Skeletal muscle tissue (tissue), 4 donors: ENCODE results near the gene ESR1. TPM values are rescaled to one million over a fixed set of nuclear protein-coding genes. Genes with fewer than 3 reads are reported as not detected.
"Not testable (repeated sequence)": the region's sequence is repeated elsewhere in the genome, so short reads cannot be mapped to it uniquely, and the experiment has no call there.

Experiments used
- H3K27ac ChIP-seq: one replicate; pipeline ENCODE4 v1.7.0; 2013; ENCODE audit warnings: mild to moderate bottlenecking, low read depth, low read length, inconsistent platforms
- H3K27me3 ChIP-seq, 3 donors: one replicate each; pipeline ENCODE4 v1.7.0; 2013; ENCODE audit warnings: low read length in 3 of 3; ENCODE audit not compliant: control insufficient read depth in 3 of 3, insufficient read depth in 3 of 3
- H3K36me3 ChIP-seq, 3 donors: one replicate each; pipeline ENCODE4 v1.7.0; 2013; ENCODE audit warnings: low read length in 3 of 3; ENCODE audit not compliant: control insufficient read depth in 3 of 3, insufficient read depth in 3 of 3
- H3K4me1 ChIP-seq, 3 donors: one replicate each; pipeline ENCODE4 v1.7.0; 2013; ENCODE audit warnings: low read length in 3 of 3, mild to moderate bottlenecking in 3 of 3; ENCODE audit not compliant: control insufficient read depth in 3 of 3, insufficient read depth in 3 of 3
- H3K4me3 ChIP-seq, 3 donors: one replicate each; pipeline ENCODE4 v1.7.0; 2013; ENCODE audit warnings: low read length in 3 of 3
- H3K9ac ChIP-seq, 3 donors: one replicate each; pipeline ENCODE4 v1.7.0; 2013; ENCODE audit warnings: low read length in 3 of 3, mild to moderate bottlenecking in 3 of 3, moderate library complexity in 2 of 3, low read depth in 1 of 3
- H3K9me3 ChIP-seq, 3 donors: one replicate each; pipeline ENCODE4 v1.7.0; 2013; ENCODE audit warnings: low read length in 3 of 3; ENCODE audit not compliant: control insufficient read depth in 3 of 3
- total RNA-seq: library from RNA; depleted of rRNA; stranded (reverse); fragments of >200 nt; gene quantifications from one replicate; pipeline ENCODE4 v1.2.3, GENCODE V29; 2014
- donor health status: Osteomylitis.

ESR1 gene
- total RNA-seq, 1 donor from 2014 or later, result 1.0 TPM

DNA sequence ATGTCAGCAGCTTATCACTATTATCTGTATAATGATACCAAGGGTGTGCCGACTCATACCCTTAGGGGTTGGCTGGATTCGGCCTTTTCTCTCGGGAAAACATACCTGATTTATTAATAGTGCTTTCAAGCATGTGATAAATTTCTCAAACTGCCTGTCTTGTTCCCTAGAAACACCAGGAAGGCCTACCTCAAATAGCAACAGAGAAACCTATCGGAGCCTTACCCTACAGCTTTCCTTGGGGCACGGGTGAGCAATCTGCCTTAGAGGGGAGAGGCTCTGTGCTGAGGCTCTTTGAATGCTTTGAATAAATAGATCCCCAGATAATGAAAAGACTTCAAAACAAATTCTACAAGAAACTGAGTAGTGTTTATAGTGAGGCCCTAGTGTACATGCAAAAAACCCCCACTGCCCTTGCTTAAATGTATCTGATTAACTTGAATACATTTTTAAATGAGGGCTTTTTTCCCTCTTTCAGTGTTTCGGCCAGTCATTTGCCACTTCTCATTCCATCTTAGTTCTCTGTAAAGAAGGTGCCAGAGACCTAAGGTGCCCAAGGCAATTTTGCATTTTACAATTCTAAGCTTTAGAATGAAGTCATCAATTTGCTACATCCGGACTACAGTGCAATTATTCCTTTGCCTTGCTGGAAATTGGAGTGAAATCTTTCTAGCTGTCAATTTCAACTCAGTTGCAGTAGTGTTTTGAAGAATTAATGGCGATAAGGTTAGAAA, 320.1 kb downstream of the ESR1 start:
- H3K36me3 ChIP-seq, result peaks cover 23 to 50% (median 42%) of the 10 kb centered on the region in 3 donors
- H3K4me1 ChIP-seq, result peaks cover 4 to 16% (median 11%) of the 10 kb centered on the region in 3 donors
- no peak overlapping the region for H3K27ac ChIP-seq
- H3K9me3 ChIP-seq, result no peaks in the 10 kb centered on the region
- no peak overlapping the region for H3K9ac ChIP-seq
- H3K4me3 ChIP-seq, result no peak overlapping the region
- no peaks in the 10 kb centered on the region for H3K27me3 ChIP-seq

DNA sequence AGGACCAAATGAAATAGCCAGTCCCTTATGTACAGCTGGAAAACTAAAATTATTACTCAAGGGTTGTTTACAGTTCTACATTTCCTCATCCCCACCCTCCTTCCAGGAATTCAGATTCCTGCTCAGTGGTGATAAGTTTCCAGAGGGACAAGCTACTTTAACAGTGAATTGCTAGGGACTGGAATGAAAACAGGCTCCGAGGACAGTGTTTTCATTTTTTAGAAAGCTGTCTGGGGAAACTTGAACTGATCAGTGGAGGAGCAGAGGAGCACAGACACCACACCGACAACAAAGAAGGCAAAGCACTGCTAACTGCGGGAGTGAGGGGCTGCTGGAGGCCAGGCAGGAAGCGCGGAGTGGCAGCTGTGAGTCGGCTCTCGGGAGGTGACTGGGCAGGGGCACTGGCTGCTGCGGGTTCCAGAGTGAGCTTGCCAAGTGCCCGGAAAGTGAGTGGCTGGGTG, 322.2 kb downstream of the ESR1 start:
- peaks cover 29 to 65% (median 54%) of the 10 kb centered on the region in 3 donors for H3K36me3 ChIP-seq
- H3K9ac ChIP-seq, result peak overlapping the region; percentile 18 to 27 (median 25)
- no peaks in the 10 kb centered on the region for H3K27me3 ChIP-seq
- peak overlapping the region; percentile 25 to 65 (median 33) for H3K4me3 ChIP-seq
- peaks cover 2 to 6% (median 4%) of the 10 kb centered on the region in 3 donors for H3K4me1 ChIP-seq
- H3K27ac ChIP-seq, result peak overlapping the region; percentile 55
- no peaks in the 10 kb centered on the region for H3K9me3 ChIP-seq

DNA sequence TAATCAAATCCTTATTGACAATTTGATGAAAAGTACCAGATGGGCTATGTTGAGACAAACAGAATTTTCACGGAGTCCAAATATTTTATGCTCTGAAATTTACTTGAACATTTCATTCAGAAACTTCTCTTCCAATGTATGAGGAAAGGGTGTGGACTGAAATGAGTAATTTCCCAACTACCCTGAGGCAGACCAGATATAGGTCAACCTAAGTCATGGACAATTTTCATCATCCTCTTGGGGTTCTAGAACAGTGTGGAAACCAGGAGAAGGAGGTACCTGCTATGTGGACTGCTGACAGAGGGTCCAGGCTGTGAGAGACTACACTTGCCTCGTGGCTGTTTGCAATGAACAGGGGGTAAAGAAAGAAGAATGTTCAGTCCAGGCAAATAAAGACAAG, 323.0 kb downstream of the ESR1 start:
- no peaks in the 10 kb centered on the region for H3K27me3 ChIP-seq
- peaks cover 2 to 6% (median 4%) of the 10 kb centered on the region in 3 donors for H3K4me1 ChIP-seq
- peak overlapping the region; percentile 55 for H3K27ac ChIP-seq
- H3K36me3 ChIP-seq, result peaks cover 33 to 68% (median 56%) of the 10 kb centered on the region in 3 donors
- H3K9me3 ChIP-seq, result no peaks in the 10 kb centered on the region
- H3K9ac ChIP-seq, result no peak overlapping the region
- peak overlapping the region in 1 of 3 donors; percentile 65 for H3K4me3 ChIP-seq

DNA sequence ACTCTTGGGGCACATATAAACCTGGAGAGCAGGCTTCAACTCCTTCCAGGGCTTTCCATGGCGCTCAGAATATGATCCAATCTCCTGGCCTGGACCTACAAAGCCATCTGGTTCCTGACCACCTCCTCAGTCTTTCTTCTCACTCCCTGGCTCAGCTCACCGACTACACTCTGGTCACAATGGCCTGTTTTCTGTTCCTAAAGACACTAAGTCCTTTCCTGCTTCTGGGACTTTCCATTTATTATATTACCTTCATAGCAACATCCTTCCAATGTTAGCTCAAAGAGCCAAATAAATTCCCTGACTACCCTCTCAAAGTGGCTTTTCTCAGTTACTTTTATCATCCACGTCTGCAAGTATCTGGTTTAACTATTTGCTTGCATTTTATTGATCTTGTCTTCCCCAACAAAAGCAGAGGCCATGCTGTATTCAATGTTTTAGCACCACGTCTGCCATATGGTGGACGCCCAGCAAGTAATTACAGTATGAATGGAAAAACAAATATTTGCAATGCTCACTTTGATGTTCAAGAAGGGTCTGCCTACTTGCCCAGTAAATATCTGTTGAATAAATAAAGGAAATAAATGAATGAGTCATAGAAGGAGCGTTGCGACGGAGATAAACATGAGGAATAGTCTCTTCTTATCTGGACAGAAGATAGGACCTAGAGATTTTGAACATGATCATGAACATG, 328.4 kb downstream of the ESR1 start:
- H3K36me3 ChIP-seq, result peaks cover 54 to 82% (median 78%) of the 10 kb centered on the region in 3 donors
- no peaks in the 10 kb centered on the region for H3K4me1 ChIP-seq
- H3K27ac ChIP-seq, result no peak overlapping the region
- H3K27me3 ChIP-seq, result no peaks in the 10 kb centered on the region
- H3K9ac ChIP-seq, result no peak overlapping the region
- H3K9me3 ChIP-seq, result no peaks in the 10 kb centered on the region
- no peak overlapping the region for H3K4me3 ChIP-seq

DNA sequence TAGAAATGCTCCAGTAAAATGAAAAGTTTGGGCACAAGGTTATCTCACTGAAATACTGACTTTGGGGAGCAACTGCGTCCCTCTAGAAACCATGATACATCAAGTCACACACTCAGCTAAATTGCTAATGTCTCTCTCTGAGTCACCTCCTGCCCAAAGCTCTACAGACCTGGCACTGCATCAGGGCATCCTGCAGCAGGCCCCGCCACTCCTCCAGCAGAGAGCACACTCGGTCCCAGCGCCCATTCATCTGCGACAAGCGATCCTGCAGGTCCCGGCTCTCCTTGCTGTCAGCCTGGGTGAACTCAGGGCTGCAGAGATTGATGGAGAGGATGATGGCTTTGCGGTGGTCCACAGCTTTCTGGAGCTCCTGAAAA, 329.0 kb downstream of the ESR1 start:
- H3K4me1 ChIP-seq, result no peaks in the 10 kb centered on the region
- H3K4me3 ChIP-seq, result no peak overlapping the region
- no peaks in the 10 kb centered on the region for H3K27me3 ChIP-seq
- no peak overlapping the region for H3K27ac ChIP-seq
- no peak overlapping the region for H3K9ac ChIP-seq
- no peaks in the 10 kb centered on the region for H3K9me3 ChIP-seq
- peaks cover 59 to 86% (median 80%) of the 10 kb centered on the region in 3 donors for H3K36me3 ChIP-seq

DNA sequence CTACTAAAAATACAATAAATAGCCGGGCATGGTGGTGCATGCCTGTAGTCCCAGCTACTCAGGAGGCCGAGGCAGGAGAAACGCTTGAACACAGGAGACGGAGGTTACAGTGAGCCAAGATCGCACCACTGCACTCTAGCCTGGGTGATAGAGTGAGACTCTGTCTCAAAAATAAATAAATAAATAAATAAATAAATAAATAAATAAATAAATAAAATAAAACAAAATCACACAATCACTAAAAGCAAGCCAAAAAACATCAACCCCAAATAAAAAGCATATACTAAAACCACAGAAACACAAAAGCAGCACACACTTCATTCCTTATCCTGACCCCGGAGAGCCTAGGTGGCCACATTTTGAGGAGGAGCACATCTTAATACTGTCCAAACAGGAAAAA, 330.9 kb downstream of the ESR1 start:
- H3K27ac ChIP-seq, H3K27me3 ChIP-seq, H3K4me3 ChIP-seq, H3K9ac ChIP-seq, H3K4me1 ChIP-seq, H3K9me3 ChIP-seq: not testable (repeated sequence)
- peaks cover 53 to 78% (median 67%) of the 10 kb centered on the region in 3 donors for H3K36me3 ChIP-seq

DNA sequence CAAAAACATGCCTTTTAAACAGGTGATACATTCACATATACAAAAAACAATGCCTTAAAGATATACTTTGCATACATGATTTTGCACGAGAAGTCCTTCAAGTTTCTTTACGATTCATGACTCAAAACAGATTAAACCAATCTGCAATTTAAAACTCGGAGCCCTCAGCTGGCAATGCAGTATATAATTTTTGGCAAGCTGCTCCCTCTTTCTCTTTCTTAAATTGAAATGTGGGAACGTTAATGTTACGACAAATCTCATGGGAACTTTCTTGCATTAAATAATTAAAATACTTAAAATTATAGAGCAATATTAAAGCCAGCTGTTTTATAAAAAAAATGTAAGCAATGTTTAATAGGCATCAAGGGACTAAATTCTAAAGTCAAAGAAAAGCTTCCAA, 334.6 kb downstream of the ESR1 start:
- Histone ChIP-seq H3K27ac (no peak overlapping the region), H3K9ac (no peak overlapping the region), H3K36me3 (peaks cover 46 to 67% (median 62%) of the 10 kb centered on the region in 3 donors), H3K4me3 (no peak overlapping the region), H3K4me1 (peaks cover 3 to 12% (median 6%) of the 10 kb centered on the region in 3 donors), H3K27me3 (no peaks in the 10 kb centered on the region), H3K9me3 (no peaks in the 10 kb centered on the region)

DNA sequence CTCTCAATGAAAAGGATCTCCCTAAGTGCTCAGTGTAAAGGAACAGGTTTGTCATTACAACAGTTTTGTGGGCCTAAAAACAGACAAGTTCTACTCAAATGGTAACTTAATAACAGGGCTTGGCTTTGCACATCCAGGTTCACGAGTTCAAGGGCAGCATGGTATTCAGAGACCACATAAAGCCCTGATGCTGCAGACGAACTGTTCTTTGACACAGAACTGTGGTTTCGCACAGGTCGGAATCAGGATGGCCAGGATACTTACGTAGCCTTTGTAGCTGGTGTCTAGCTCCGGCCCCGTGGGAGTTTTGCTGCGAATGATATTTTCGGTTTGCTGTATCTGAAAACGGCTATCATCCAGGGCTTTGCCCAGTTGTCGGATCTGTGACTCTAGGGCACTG, 335.9 kb downstream of the ESR1 start:
- Histone ChIP-seq H3K27ac (no peak overlapping the region), H3K36me3 (peaks cover 53 to 68% (median 66%) of the 10 kb centered on the region in 3 donors)

DNA sequence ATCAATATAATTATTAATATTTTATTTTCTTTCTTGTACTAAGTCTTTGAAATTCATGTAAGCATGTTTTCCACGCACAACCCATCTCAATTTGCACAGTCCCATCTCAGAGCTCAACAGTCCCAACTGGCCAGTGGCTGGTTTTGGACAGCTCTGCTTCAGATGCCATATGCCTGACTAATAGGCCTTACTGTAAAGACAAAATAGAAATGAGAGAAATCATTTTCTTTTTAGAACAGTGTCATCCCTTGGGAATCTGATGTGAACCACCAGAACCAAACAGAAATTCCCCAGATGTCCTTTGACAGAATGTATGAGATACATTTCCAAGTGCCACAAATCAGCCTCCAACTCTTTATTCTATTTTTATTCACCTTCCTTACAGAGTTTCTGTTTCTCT, 338.9 kb downstream of the ESR1 start:
- no peak overlapping the region for H3K4me3 ChIP-seq
- no peaks in the 10 kb centered on the region for H3K27me3 ChIP-seq
- H3K36me3 ChIP-seq, result peaks cover 53 to 75% (median 72%) of the 10 kb centered on the region in 3 donors
- H3K9me3 ChIP-seq, result no peaks in the 10 kb centered on the region
- no peak overlapping the region for H3K27ac ChIP-seq
- H3K4me1 ChIP-seq, result peaks cover 4 to 17% (median 8%) of the 10 kb centered on the region in 3 donors
- no peak overlapping the region for H3K9ac ChIP-seq

More for the DNA sequence above, 335.9 kb downstream of the ESR1 start:
- Histone ChIP-seq H3K9ac (no peak overlapping the region), H3K27me3 (no peaks in the 10 kb centered on the region), H3K4me1 (peaks cover 4 to 17% (median 6%) of the 10 kb centered on the region in 3 donors), H3K9me3 (no peaks in the 10 kb centered on the region), H3K4me3 (no peak overlapping the region)

DNA sequence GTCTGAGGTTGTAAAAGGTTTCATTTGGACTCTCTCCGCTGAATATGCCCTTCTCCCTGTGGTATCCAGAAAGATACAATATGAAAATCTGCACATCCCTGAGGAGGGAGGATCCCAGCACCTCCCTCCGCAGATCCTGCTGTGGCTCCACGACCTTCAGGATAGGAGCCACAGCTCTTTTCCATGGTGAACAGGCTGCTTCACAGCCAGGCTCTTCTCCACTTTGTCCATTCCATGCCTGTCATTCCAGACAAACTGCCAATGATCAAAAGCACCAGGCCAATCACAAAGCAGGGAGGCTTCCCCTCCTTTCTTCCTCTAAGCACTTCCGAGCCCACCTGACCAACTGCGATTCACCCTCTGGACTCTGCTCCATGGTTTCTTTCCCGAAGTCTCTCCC, 339.8 kb downstream of the ESR1 start:
- Histone ChIP-seq H3K36me3 (peaks cover 57 to 82% (median 76%) of the 10 kb centered on the region in 3 donors), H3K27me3 (no peaks in the 10 kb centered on the region), H3K9me3 (no peaks in the 10 kb centered on the region), H3K4me3 (no peak overlapping the region), H3K9ac (no peak overlapping the region), H3K4me1 (peaks cover 4 to 17% (median 8%) of the 10 kb centered on the region in 3 donors), H3K27ac (no peak overlapping the region)
